ENCODE measurements around the gene HEATR5B.
A peak's percentile ranks its signal among the peaks of the same experiment; 100 is the strongest.
"Not testable (repeated sequence)": the region's sequence is repeated elsewhere in the genome, so short reads cannot be mapped to it uniquely, and the experiment has no call there.

The HEATR5B gene

DNA sequence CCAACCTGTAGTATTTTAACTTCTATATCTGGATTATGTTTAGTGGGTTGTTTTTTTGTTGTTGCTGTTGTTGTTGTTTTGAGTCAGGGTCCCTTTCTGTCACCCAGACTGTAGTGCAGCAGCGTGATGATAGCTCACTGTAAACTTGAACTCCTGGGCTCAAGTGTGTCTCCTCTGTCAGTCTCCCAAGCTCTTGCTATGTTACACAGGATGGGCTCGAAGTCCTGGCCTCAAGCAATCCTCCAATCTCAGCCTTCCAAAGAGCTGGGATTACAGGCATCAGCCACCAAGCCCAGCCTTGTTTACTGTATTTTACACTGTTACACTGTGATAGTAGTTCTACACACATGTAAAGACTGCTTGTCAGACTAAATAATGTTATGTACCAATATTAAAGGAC, 108.1 kb downstream of the HEATR5B start:
- DNase-seq, result no peak

DNA sequence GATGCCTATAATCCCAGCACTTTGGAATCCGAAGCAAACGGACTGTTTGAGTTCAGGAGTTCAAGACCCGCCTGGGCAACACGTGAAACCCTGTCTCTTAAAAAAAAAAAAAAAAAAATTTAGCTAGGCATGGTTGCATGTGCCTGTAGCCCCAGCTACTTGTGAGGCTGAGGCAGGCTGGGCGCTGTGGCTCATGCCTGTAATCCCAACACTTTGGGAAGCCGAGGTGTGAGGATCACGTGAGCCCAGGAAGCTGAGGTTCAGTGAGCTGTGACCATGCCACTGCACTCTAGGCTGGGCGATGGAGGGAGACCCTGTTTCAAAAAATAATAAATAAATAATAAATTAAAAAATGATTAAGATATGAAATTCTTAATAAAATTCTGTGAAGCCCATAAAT, 108.9 kb downstream of the HEATR5B start:
- no peak for DNase-seq

DNA sequence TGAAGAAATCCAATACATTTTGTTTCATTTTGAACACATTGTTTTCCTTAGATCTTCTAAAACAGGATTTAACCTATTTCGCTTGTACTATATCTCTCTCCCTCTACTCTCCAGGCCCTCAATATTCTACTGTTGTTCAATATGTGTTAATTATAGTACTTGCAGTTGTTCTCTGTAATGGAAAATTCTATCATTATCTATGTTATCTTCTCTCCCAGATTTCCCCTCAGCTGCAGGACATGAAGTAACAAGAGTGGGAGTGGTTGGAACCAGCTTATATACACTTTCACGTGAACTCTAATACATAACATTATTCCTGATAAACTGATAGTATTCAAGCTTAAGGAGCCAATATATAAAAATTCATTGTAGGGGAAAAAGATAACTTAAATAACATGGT, 110.9 kb downstream of the HEATR5B start:
- DNase-seq, result no peak

DNA sequence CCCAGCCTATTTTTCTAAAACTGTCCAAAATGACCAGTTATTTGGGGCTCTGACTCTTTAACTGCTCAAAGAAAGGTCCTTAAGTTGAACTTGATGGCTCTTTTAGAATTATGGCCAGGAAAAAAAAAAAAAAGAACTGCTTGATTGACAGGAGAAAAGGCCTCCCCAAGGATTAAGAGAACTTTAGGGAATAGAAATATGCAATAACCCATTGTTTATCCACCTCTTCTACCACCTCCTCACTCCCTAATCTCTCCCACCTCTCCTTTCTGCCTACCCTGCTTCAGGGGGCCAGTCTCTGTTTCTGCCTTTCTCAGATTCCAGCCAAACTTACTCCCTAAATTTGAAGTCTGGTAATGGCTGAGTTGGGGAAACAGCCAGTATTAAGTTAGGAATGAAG, 112.2 kb downstream of the HEATR5B start:
- DNase-seq, result no peak

DNA sequence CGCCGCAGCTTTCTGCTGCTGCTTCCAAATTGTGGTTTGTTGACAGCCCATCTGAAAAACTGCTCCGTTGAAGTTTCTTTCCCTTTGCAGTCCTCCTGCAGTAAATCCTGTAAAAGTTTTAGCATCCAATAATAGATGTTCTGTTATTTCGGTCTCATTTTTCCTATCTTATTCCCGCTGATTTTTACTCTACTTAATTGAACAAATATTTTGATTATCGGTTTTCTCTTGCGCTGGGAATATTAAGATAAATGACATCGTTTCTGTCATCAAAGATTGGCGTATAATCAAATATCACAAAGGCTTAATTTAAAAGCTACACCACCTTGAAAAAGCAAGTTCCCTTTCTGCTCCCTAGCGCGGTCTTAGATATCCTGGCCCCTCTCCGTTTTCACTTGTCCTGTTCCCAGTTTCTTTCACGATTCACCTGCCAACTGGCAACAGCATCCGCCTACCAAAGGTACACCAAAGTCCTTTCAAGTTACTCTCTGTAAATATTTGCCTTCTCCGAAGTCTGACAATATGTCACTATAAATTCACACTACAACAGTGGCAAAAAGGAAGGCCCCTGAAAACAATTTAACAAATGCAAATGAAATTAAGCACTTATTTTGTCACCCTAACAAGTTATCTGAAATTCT, 116.8 kb downstream of the HEATR5B start:
- no peak for DNase-seq

DNA sequence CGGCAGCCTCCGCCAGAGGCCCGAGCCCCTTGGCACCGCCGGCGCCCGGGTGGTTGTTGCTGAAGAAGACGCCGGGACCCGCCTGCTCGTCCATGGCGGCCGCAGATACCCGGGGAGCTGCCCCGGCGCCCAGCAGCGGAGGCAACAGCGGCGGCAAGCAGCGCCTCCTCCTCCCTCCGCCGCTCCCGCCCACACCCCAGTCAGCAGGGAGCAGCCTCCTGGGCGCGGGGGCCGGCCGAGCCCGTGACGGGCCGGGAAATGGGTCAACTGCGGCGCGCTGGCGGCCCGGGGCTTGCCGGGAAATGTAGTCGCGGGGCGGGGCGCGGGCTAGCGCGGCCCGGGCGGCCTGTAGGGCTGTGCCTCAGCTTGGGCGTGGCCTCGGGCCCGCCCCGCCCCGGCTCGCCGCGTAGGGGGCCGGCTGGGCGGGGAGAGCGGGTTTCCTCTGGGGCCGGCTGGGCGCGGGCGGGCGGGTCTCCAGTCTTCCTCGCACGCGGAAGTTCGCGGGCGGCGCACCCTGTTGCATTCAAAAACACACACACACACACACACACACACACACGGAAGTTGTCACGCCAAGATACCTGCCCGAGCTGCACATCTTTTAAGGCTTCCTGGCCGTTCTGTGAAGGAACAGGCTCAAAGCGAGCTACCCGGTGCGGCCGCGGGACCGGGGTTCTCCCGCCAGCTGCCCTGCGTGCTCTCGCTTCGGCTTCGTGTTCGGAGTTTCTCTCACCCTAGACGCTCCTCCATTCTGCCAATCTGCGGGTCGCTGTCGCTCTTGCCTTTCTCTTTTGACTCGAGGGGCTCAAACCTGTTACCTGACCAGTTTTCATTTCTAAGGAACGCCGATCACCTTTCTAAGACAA, 117.6 kb downstream of the HEATR5B start, which contains the start of gene STRN:
STRN (minus strand) TSS at position 167 of the 866 bp plus-strand sequence; CDS start at position 94, 73 bp downstream.
- peak; percentile 99 for DNase-seq

DNA sequence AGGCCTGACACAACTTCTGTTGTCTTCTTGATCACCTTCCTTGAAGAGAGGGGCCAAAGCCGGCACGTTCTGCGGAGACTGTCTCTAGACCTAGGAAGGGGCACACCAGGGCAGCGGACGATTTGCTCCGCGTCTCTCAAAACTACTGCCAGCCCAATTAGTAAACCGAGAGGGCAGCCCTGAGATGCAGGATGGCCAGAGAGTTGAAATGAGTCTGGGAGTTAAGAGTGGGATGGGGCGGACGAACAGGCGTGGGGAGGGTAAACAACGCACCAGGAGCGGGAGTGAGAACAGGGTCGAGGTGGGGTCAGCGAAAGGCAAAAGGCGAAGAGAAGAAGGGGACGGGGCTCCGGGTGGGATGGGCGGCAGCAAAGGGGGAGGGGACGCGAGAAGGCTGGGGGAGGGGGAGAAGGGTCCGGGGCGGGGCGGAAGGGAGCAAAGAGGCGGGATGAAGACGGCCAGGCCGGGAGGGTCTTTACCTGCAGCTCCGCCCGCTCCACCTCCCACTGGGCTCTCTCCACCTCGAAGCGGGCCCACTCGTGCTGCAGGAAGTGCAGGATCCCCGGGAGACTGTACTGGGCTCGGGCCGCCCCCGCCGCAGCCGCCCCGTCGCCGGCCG, 118.3 kb downstream of the HEATR5B start:
- DNase-seq, result peak; percentile 73

DNA sequence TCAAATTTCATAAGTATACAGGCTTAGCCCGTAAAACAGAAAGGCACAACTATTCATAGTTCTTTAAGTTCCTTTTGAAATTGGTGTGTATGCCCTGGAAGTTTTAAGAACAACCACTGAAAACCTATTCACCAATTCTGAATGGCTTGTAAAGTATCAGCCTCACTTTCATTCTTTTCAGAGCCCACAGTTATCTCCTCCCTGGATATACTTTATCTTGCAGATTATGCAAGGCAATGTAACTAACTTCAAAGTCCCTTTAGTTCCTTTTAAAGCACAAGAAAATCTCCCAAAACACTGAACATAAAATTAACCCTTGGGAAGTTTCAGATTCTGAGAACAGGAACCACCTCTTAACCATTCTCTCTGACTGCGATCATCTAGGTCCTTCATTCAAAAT, 119.0 kb downstream of the HEATR5B start:
- no peak for DNase-seq

DNA sequence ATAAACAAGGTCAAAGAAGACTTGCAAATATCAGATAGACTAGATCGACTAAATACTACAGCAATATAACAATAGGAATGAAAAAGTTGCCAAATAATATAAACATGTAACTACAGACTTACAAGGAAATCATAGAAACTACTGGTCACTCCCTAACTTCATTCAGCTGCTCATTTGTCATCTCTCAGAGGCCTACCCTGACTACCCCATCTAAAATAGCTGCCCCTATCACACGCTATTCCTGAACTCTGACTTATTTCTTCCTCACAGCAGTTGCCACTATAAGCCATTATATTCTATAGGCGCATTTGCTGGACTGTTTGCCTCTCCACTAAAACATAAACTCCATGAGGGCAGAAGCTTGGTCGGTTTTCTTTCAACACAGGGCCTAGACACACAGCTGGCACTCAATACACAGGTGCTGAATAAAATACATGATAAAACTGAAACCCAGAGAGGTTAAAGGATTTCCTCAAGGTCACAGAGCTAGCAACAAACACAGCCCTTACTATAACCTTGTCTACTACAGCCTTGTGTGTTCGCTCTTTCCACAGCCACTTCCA, 119.6 kb downstream of the HEATR5B start:
- DNase-seq, result no peak

DNA sequence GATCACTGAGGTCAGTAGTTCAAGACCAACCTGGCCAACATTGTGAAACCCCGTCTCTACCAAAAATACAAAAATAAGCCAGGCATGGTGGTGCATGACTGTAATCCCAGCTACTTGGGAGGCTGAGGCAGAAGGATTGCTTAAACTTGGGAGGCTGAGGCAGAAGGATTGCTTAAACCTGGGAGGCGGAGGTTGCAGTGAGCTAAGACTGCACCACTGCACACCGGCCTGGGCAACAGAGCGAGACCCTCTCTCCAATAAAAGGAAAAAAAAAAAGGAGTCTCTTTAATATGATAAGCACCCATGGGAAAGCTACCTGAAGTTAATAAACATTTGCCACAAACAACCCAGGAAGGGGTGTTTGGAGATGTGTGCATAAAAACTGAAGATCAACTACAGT, 120.4 kb downstream of the HEATR5B start:
- no peak for DNase-seq

DNA sequence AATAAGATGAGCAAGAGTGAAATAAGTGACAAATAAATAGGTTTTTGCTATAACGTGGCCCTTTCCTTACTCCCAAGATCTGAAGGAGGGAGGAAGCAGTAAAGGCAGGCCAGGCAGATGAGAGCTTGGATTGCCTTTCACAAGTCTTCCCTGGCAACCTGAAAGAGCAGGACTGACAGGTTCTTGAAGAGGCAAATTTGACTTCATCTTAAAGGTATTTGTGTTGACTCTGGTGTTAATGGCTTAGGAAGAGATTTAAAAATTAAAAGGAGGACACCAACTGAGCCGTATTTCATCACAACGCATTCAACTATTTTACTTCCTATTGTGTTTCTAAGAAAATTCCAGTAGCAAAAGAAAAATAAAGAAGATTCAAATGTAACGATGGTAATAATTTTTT, 121.1 kb downstream of the HEATR5B start:
- DNase-seq, result no peak

DNA sequence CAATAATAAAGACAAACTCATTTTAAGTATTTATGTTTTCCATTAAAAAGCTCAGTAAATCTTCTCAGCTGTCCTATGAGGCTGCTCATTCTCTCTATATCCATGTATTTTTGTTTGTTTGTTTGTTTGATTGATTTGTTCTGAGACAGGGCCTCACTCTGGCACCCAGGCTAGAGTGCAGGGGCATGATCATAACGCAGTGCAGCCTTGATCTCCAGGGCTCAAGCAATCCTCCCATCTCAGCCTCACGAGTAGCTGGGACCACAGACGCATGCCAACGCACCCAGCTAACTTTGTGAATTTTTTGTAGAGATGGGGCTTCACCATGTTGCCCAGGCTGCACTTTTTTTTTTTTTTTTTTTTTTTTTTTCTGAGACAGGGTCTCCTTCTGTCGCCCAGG, 123.4 kb downstream of the HEATR5B start:
- no peak for DNase-seq

DNA sequence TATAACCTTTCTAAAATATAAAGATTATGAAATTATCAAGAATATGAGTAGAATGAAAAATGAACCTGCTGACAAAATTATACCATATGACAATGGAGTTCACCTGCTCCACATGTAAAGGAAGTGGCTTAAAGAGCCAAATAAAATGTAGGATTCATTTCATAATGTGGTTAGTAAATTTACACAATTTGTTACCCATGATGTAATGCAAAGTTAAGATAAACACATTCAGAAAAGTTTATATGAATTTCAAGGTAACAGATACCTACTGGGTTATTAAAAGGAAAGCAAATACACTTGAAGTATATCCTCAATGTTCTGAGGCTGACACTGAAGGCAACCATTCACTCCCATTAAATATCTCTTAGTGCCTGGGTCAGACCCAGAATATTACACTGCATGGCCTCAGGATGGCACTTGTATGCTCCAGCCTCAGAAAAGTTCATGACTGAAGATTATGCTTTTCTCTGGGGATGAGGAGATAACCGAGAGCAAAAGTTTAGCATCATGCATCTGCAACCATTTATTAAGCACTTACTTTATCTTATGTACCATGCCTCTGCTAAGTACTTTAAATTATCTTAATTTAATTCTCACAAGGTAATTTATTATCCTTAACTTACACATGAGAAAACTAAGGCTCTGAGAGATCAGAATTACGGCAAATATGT, 124.0 kb downstream of the HEATR5B start:
- DNase-seq, result no peak

DNA sequence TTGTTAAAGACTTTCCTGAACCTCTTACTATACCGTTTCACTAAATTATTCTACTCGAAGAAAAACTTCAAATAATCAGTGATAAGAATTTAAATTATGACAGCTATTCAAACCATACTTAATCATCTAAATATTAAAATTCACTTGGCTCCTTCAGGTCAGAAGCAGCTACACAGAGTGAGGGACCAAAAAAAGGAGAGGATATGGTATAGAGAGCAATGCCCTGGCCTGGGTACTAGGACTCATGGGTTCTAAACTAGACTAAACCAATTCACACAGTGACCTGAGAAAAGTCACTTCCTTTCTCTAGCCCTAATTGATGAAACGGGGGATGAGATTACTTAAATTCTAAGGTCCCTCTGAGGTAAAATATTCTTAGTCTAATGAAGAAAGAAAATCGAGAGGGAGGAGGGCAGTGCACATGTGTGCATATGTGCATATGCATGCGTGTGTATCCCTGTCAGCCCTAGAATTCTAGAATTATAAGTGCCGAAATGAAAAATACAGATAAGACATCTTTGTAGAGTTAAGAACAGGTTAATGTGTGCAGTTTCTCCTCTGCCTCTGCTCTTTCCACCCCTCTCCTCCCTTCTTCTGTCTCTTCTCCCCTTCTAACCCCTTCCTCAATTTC, 129.1 kb downstream of the HEATR5B start:
- DNase-seq, result no peak

DNA sequence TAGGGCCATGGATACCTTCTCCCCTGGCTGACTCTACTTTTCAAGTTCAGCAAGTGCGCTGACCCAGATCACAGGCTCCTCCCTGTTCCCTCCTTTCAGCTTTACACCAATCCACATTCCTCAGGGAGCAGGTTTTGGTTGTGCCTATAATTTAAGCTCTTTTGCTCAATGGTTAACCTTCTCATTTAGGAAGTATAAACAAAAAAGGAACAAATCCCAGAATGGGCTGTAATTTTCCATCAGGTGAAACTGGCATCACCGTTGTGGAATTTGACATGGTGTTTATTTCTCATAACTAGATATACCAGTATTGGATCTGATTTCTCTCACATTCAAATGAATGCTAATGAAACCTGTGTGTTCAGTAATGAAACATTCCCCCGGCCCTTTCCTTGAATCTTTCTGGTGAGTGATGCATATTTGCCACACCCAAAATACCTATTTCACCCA, 131.4 kb downstream of the HEATR5B start:
- no peak for DNase-seq

DNA sequence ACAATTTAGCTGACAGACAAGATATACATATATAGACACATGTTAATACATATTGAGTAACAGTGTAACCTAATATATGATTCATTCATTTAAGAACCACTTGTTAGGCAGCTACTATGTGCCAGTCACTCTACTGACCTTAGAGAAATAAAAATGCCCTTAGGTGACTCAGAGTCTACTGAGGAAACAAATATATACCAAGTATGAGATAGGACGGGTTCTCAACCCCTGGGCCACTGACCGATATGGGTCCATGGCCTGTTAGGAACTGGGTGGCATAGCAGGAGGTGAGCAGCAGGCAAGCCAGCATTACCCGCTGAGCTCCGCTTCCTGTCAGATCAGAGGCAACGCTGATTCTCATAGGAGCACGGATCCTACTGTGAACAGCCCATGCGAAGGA, 132.6 kb downstream of the HEATR5B start:
- DNase-seq, result no peak

DNA sequence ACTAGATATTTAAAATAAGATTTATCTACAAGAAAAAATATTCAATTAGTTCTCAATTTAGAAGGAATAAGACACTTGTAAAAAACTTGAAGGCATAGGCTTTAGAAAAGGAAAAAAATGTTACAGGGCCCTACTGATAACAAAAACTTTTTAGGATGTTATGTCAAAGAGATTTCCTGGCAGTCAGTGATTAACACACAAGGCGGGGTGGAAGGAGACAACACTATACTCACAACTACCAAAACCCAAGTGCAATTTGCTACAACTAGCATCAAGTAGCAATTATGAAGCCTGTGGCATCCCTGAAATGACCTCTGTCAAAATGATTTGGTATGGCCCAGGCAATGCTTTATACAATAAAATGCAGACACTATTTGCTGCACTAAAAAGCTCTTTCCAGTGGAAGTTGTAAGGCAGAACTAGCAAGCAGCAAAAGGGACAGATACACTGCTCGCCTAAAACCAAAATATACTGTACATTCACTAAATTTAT, 133.1 kb downstream of the HEATR5B start:
- no peak for DNase-seq

DNA sequence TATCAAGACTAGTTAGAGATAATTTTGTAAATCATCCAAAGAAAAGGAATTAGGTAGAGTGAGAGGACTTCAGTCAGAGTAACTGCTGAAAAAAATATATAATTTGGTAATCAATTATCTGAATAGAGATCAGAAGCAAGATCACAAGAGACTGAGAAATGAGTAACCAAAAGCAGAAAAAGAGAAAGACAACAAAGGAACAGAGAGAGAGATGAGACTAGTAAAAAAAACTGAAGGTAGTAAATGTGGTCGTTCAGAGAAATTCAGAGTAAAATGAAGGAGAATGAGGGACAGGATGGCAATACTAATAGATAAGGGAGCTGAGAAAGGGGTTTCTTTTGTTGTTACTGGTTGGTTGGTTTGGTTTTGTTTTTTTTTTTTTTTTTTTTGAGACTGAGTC, 134.3 kb downstream of the HEATR5B start:
- no peak for DNase-seq

DNA sequence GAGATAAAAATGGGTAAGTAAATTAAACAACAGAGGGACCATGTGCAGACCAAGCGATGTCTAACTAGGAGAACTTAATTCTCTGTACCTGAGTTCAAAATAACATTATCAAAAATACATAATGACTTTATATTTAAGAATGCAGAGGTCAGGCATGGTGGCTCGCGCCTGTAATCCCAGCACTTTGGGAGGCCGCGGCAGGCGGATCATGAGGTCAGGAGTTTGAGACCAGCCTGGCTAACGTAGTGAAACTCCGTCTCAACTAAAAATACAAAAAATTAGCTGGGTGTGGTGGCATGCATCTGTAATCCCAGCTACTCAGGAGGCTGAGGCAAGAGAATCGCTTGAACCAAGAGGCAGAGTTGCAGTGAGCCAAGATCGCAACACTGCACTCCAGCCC, 138.9 kb downstream of the HEATR5B start:
- DNase-seq, result not testable (repeated sequence)

DNA sequence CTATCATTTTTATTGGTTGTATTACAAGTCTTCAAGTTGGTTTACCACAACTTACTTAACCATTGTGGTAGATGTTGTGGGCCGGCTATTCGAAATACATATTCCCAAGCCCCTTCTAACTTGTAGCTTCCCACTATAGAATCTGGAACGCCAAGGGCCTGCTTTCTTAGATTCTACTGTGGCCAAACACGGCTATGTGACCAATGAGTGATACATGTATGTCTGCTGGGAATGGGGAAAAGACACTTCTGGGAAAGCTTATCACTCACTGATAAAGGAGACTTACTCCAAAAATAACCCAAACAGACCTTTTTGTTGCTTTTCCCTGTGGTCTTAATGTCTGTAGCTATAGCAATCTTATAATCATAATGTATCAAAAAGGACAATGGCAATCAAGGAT, 142.3 kb downstream of the HEATR5B start:
- DNase-seq, result no peak

DNA sequence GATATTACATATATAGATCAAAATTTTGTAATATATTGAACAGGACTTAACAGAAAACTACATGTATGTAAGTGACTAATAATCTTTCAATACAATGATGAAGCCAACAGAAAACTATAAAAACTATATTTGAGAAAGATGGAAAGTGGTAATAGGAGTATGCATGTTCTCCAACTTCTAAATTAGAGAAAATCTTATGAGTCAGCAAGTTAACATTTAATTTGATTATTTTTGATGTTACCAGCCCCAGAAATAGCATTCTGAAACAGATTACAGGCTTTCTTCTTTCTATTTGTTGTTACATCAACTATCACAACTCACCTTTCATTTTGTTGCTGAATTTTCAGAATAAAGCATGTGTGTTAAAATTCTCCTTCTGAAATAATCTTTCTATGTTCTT, 147.6 kb downstream of the HEATR5B start:
- DNase-seq, result not testable (repeated sequence)

DNA sequence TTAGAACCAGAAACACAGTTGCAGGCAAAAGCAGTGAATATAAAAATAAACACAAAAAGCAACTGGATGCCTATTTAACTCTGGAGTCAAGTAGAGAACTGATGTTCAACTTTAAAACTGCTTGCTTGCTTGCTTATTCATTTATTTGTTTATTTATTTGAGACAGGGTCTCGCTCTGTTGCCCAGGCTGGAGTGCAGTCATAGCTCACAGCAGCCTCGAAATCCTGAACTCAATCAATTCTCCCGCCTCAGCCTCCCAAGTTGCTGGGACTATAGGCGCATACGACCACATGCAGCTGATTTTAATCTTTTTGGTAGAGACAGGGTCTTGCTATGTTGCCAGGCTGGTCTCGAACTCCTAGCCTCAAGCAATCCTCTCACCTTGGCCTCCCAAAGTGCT, 152.5 kb downstream of the HEATR5B start:
- DNase-seq, result not testable (repeated sequence)
